GM12878 (cell line): ENCODE results near the gene RALGDS. TPM values are rescaled to one million over a fixed set of nuclear protein-coding genes. Genes with fewer than 3 reads are reported as not detected.

Experiments
- ATAC-seq: fragments of 200-7000 bp; cut with Tn5 transposase; 3 replicates; pipeline ENCODE4 v1.9.1; 2020; ENCODE audit warnings: mild to moderate bottlenecking, moderate library complexity
- BruUV-seq: library from RNA; stranded (reverse); fragments of 400-500 nt; replicated peaks from 2 replicates; lab custom pipeline; 2021; lab: Mats Ljungman, UMichigan
- CTCF ChIA-PET: fragments of 300-600 bp; sonication (Branson Sonifier 250); formaldehyde crosslinking; extraction: SDS; loops from one replicate; lab custom pipeline; 2021; ENCODE audit warnings: inconsistent platforms; lab: Yijun Ruan, JAX
- POLR2A ChIA-PET: fragments of 350-600 bp; formaldehyde crosslinking; extraction: SDS; loops from one replicate; lab custom pipeline; 2021; ENCODE audit warnings: inconsistent platforms; lab: Charles Lee
- RAD21 ChIA-PET: fragments of 300-600 bp; sonication (Branson Sonifier 250); formaldehyde crosslinking; loops from one replicate; lab custom pipeline; 2023; ENCODE audit warnings: antibody characterized with exemption; ENCODE audit not compliant: unreplicated experiment; lab: Charles Lee
- SMC1A ChIA-PET: fragments of 300-600 bp; sonication (Branson Sonifier 250); formaldehyde crosslinking; loops from one replicate; lab custom pipeline; 2023; ENCODE audit not compliant: unreplicated experiment, uncharacterized antibody; lab: Charles Lee
- DNase-seq: peaks from one replicate; pipeline ENCODE4 v3.0.0-alpha.2; 2011; ENCODE audit warnings: low read depth, low spot score
- FAIRE-seq: peaks from 3 replicates; lab custom pipeline; 2011; peaks lifted over from hg19 to GRCh38; lab: Jason Lieb, UNC
- H2AFZ ChIP-seq: 2 replicates; pipeline ENCODE4 v1.6.0; 2011; ENCODE audit warnings: low read depth, low read length, control low read depth; ENCODE audit not compliant: control insufficient read depth
- H3K27ac ChIP-seq: 2 replicates; pipeline ENCODE4 v1.5.1; 2011; ENCODE audit warnings: control low read depth; ENCODE audit not compliant: control insufficient read depth, insufficient read depth
- H3K27me3 ChIP-seq, 2 experiments: replicated peaks in 1 of 2; 2 replicates each; pipeline versions ENCODE4 v1.6.0 to v1.6.1; 2011; ENCODE audit warnings: low read length in 1 of 2; ENCODE audit not compliant: control insufficient read depth in 2 of 2, insufficient read depth in 2 of 2
- H3K36me3 ChIP-seq, 2 experiments: 2 replicates each; pipeline ENCODE4 v1.5.1; 2011; ENCODE audit warnings: low read length in 1 of 2; ENCODE audit not compliant: control insufficient read depth in 2 of 2, insufficient read depth in 2 of 2
- H3K4me1 ChIP-seq: 2 replicates; pipeline ENCODE4 v1.6.1; 2011; ENCODE audit warnings: mild to moderate bottlenecking, low read length, moderate library complexity, mixed read lengths; ENCODE audit not compliant: control insufficient read depth, insufficient read depth
- H3K4me2 ChIP-seq: 2 replicates; pipeline ENCODE4 v1.6.0; 2011; ENCODE audit warnings: control low read depth; ENCODE audit not compliant: control insufficient read depth, insufficient read depth
- H3K4me3 ChIP-seq: fragments of 200-600 bp; sonication (generic); 2 replicates; pipeline ENCODE4 v1.5.1; 2016
- H3K79me2 ChIP-seq: 2 replicates; pipeline ENCODE4 v1.6.0; 2011; ENCODE audit warnings: low read length; ENCODE audit not compliant: control insufficient read depth, insufficient read depth
- H3K9ac ChIP-seq: 2 replicates; pipeline ENCODE4 v1.8.0; 2011; ENCODE audit warnings: low read length, control low read depth, mixed read lengths; ENCODE audit not compliant: control insufficient read depth, insufficient read depth
- H3K9me3 ChIP-seq: replicated peaks from 3 replicates; pipeline ENCODE4 v1.5.1; 2011; ENCODE audit warnings: mild to moderate bottlenecking, low read length; ENCODE audit not compliant: control insufficient read depth, insufficient read depth
- H4K20me1 ChIP-seq: 2 replicates; pipeline ENCODE4 v1.6.0; 2011; ENCODE audit not compliant: control insufficient read depth, insufficient read depth
- BCL11A ChIP-seq: IDR thresholded peaks from 2 replicates; pipeline ENCODE4 v1.6.1; 2011; ENCODE audit warnings: low read depth, low read length
- ESRRA ChIP-seq: IDR thresholded peaks from 2 replicates; pipeline ENCODE4 v1.6.1; 2012; ENCODE audit warnings: mild to moderate bottlenecking, low read length, improper control_type of control experiment
- FOS ChIP-seq: IDR thresholded peaks from 3 replicates; pipeline ENCODE4 v1.6.1; 2011; ENCODE audit warnings: borderline replicate concordance; ENCODE audit not compliant: insufficient read length; ENCODE audit errors: extremely low read depth
- HDAC6 ChIP-seq: fragments of 200-600 bp; sonication (generic); IDR thresholded peaks from one replicate; pipeline ENCODE4 v1.8.0; 2017; ENCODE audit warnings: antibody characterized with exemption; ENCODE audit not compliant: unreplicated experiment
- HSF1 ChIP-seq: fragments of 150-350 bp; IDR thresholded peaks from 2 replicates; pipeline ENCODE4 v1.6.1; 2014; ENCODE audit warnings: mild to moderate bottlenecking, low read depth, low read length
- KLF5 ChIP-seq: fragments of 450-650 bp; IDR thresholded peaks from 2 replicates; pipeline ENCODE4 v1.6.1; 2014; ENCODE audit warnings: mild to moderate bottlenecking; ENCODE audit not compliant: partially characterized antibody
- MYC ChIP-seq: IDR thresholded peaks from 2 replicates; pipeline ENCODE4 v1.6.1; 2011; ENCODE audit warnings: mild to moderate bottlenecking, low read length, moderate library complexity, inconsistent platforms; ENCODE audit not compliant: insufficient read depth, insufficient replicate concordance, insufficient read length, severe bottlenecking
- NBN ChIP-seq: fragments of 450-650 bp; IDR thresholded peaks from 2 replicates; pipeline ENCODE4 v1.6.1; 2016
- POLR2AphosphoS2 ChIP-seq: IDR thresholded peaks from 2 replicates; pipeline ENCODE4 v1.6.1; 2011; ENCODE audit warnings: low read depth, mild to moderate bottlenecking, low read length, improper control_type of control experiment, moderate library complexity
- POU2F2 ChIP-seq: IDR thresholded peaks from 3 replicates; pipeline ENCODE4 v1.6.1; 2011; ENCODE audit warnings: low read depth, mild to moderate bottlenecking, low read length, borderline replicate concordance
- RAD51 ChIP-seq: fragments of 450-650 bp; IDR thresholded peaks from 2 replicates; pipeline ENCODE4 v1.6.1; 2016; ENCODE audit warnings: moderate library complexity, mild to moderate bottlenecking, inconsistent platforms
- RELA ChIP-seq: fragments of 450-650 bp; IDR thresholded peaks from 2 replicates; pipeline ENCODE4 v1.8.0; 2014; ENCODE audit warnings: borderline replicate concordance; ENCODE audit not compliant: partially characterized antibody
- RELB ChIP-seq: fragments of 450-650 bp; IDR thresholded peaks from 2 replicates; pipeline ENCODE4 v1.6.1; 2017; ENCODE audit warnings: low read depth, mild to moderate bottlenecking, moderate library complexity
- TCF3 ChIP-seq: IDR thresholded peaks from 2 replicates; pipeline ENCODE4 v1.6.1; 2012; ENCODE audit warnings: low read depth, mild to moderate bottlenecking, low read length, borderline replicate concordance; ENCODE audit not compliant: insufficient read depth
- YBX1 ChIP-seq: fragments of 450-650 bp; IDR thresholded peaks from 2 replicates; pipeline ENCODE4 v1.6.1; 2016; ENCODE audit warnings: antibody characterized with exemption
- ZBTB11 ChIP-seq: fragments of 450-650 bp; formaldehyde crosslinking; IDR thresholded peaks from 2 replicates; pipeline ENCODE4 v1.5.0; 2022; ENCODE audit warnings: mild to moderate bottlenecking, missing genetic modification characterization
- ZSCAN29 ChIP-seq: fragments of 450-650 bp; IDR thresholded peaks from 2 replicates; pipeline ENCODE4 v1.6.1; 2017; ENCODE audit warnings: mild to moderate bottlenecking, moderate library complexity
- WGBS: methylation state at CpG from one replicate; pipeline ENCODE4 v1.1.6; 2016; ENCODE audit warnings: low lambda C conversion rate; ENCODE audit not compliant: insufficient replicate concordance, insufficient coverage; ENCODE audit errors: missing lambda C conversion rate; 5-methylcytosine and 5-hydroxymethylcytosine counted together
- in situ Hi-C: fragments of 300-500 bp; cut with MboI; formaldehyde crosslinking; loops from 9 replicates; pipeline ENCODE4 v1.14.3; 2018; ENCODE audit warnings: mixed read lengths
- intact Hi-C: fragments of 100-400 bp; cut with micrococcal nuclease; formaldehyde crosslinking; loops from one replicate; pipeline ENCODE4 v1.14.2; 2022; ENCODE audit not compliant: unreplicated experiment
- polyA plus RNA-seq, 11 experiments: library from polyadenylated mRNA; depleted of rRNA in 4 of 11; unstranded in 6 of 11; stranded (reverse) in 5 of 11; fragments of >200 nt; fragmentation: Nextera tagmentation in 4 of 11; fragmentation: Illumina TruSeq in 1 of 11; extraction: Ambion mirVana in 4 of 11; extraction: Trizol in 1 of 11; gene quantifications; 1 replicate in 1 of 11; 2 replicates in 10 of 11; pipeline versions ENCODE4 v1.2.1 to v1.2.3, GENCODE V29; 2011 to 2016; ENCODE audit warnings: inconsistent platforms in 2 of 11, missing spikeins in 2 of 11, low read depth in 1 of 11
- total RNA-seq, 4 experiments: library from RNA; depleted of rRNA in 3 of 4; stranded (reverse); fragments of >200 nt in 3 of 4; fragmentation: Illumina TruSeq in 1 of 4; extraction: Trizol in 1 of 4; gene quantifications; 2 replicates each; pipeline versions ENCODE4 v1.2.1 to v1.2.3, GENCODE V29; 2013 to 2021

Gene RALGDS
- total and polyA plus RNA-seq, 10 of the 15 experiments (the other 5 are each of a cell fraction or from before 2014, with no cell fraction given), result 1.3 to 48.6 (median 21.2) TPM

DNA sequence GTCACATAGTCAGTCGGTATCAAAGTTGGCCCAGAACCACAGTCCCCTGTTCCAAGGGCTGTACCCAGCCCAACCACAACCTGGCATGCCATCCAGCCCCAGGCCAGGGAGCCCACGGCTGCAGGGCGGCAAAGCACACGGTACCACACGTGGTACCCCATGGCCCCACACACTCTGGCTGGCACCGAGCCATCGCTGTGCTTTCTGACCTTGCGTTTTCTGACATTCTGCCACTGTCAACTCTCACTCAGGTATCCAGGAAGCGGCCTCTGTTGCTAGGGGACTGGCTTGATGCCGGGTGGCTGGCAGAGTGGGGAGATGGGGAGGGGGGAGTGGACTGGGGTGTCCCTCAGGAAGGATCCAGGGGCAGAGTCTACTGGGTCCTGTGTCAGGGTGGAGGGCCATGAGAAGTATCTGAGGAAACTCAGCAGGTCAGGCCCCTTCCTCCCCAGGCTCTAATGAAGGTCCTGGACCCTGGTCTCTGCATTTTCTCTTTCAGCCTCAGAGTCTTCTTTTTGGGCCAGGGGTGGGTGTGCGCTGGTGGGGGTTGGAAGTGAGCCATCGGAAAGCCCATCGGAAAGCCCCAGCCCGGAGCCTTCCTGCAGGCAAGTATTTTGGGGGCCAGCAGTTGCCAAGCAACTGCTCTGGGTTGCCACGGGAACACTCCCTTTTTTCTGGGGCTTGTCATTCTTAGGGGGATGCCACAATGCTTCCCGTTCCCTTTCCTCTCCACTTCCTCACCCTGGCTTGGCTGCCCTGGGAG lies 21.0 kb upstream of the RALGDS start:
- Histone ChIP-seq H3K9me3 (no peaks in the 10 kb centered on the region), H3K4me1 (peaks cover 46% of the 10 kb centered on the region), H3K9ac (peak overlapping the region; percentile 37), H3K36me3 (no peaks in the 10 kb centered on the region; a peak in 1 of 4 replicates), H3K27me3 (no peaks in the 10 kb centered on the region), H4K20me1 (no peaks in the 10 kb centered on the region), H3K27ac (peak overlapping the region; percentile 76), H3K79me2 (peaks cover 70% of the 10 kb centered on the region), H2AFZ (no peak overlapping the region), H3K4me2 (peak overlapping the region; percentile 70), H3K4me3 (peak overlapping the region; percentile 6; the same call in 1 of the 2 replicates)
- ChIA-PET CTCF (interaction anchor here (2.9 to 8.7 kb wide), 3 partner anchors 16 to 111 kb away, joined by 15 to 401 read pairs (median 27); partner anchors contain the start of genes GTF3C5 and RALGDS), RAD21 (interaction anchor here (2.2 to 8.2 kb wide), 3 partner anchors 11 to 40 kb away, joined by 12 to 219 read pairs (median 14); partner anchors contain the start of gene RALGDS), POLR2A (interaction anchor here (0.8 to 4.9 kb wide), 4 partner anchors 8 to 27 kb away, joined by 3 to 66 read pairs (median 3); no protein-coding TSS in a partner anchor), SMC1A (interaction anchor here (0.8 to 6.0 kb wide), 4 partner anchors 9 to 120 kb away, joined by 4 to 48 read pairs (median 30); no protein-coding TSS in a partner anchor)
- WGBS, result 6% methylated on average over 16 of the region's 16 CpGs
- peak; percentile 81 for FAIRE-seq
- in situ Hi-C loops (loop anchor here (25.0 kb wide), 1 partner anchor 1880 kb away; no protein-coding TSS in a partner anchor), intact Hi-C loops (loop anchor here (2.0 kb wide), 1 partner anchor 15 kb away; no protein-coding TSS in a partner anchor)
- no TSS peak for BruUV-seq
- no peak for DNase-seq
- peak; percentile 59 for ATAC-seq
- TF ChIP-seq RELA, result no peak
- no peak for TF ChIP-seq TCF3
- no peak for TF ChIP-seq POU2F2
- TF ChIP-seq ESRRA, result no peak
- no peak for TF ChIP-seq FOS
- TF ChIP-seq BCL11A, result no peak
- TF ChIP-seq KLF5, result no peak
- TF ChIP-seq RELB, result peak; percentile 63; the same call in 1 of the 2 replicates
- TF ChIP-seq MYC, result no peak
- no peak for TF ChIP-seq ZBTB11 (CRISPR knock-in tag)
- no peak for TF ChIP-seq YBX1
- TF ChIP-seq RAD51, result no peak
- TF ChIP-seq HDAC6, result no peak
- TF ChIP-seq NBN, result no peak
- TF ChIP-seq POLR2AphosphoS2, result no peak
- TF ChIP-seq HSF1, result no peak
- TF ChIP-seq ZSCAN29, result no peak
